Keratinocyte (primary cell): ENCODE data around the gene DTYMK.

ENCODE experiments used
- EZH2 ChIP-seq: IDR thresholded peaks from one replicate; pipeline ENCODE4 v1.6.1; 2012; ENCODE audit warnings: inconsistent platforms, mild to moderate bottlenecking, low read length, moderate library complexity
- TF ChIP-seq, protein P1 (sequence below), 3 experiments: IDR thresholded peaks in 1 of 3; conservative IDR thresholded peaks in 1 of 3; optimal IDR thresholded peaks in 1 of 3; 2 replicates in 2 of 3; 3 replicates in 1 of 3; pipeline versions ENCODE3 to v1.5.1; 2011; ENCODE audit warnings: low read length in 3 of 3, mild to moderate bottlenecking in 3 of 3, moderate library complexity in 2 of 3, control low read depth in 1 of 3, inconsistent platforms in 1 of 3; ENCODE audit not compliant: insufficient read depth in 2 of 3; ENCODE audit errors: extremely low read depth in 1 of 3

DNA sequence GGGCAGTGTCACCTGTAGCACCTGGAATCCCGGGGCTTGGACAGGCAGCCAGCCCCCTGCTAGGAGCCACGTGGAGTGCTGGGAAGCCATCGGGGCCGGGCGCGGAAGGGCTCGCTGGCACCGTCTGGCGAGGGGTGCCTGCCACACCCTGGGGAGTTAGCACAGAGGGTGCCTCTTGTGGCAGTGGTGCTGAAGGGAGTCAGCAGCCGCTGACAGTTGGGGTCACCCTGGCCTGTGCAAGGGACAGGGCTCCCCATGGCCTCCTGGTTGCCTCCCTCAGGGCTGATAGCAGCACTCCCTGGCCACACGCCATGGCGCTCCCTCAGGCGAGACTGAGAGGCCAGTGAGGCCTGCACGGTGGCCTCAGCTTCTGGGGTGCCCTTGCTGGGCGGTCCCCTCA lies 33.9 kb upstream of the DTYMK start:
- TF ChIP-seq EZH2 = no peak
- TF ChIP-seq, protein P1, sequence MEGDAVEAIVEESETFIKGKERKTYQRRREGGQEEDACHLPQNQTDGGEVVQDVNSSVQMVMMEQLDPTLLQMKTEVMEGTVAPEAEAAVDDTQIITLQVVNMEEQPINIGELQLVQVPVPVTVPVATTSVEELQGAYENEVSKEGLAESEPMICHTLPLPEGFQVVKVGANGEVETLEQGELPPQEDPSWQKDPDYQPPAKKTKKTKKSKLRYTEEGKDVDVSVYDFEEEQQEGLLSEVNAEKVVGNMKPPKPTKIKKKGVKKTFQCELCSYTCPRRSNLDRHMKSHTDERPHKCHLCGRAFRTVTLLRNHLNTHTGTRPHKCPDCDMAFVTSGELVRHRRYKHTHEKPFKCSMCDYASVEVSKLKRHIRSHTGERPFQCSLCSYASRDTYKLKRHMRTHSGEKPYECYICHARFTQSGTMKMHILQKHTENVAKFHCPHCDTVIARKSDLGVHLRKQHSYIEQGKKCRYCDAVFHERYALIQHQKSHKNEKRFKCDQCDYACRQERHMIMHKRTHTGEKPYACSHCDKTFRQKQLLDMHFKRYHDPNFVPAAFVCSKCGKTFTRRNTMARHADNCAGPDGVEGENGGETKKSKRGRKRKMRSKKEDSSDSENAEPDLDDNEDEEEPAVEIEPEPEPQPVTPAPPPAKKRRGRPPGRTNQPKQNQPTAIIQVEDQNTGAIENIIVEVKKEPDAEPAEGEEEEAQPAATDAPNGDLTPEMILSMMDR (optimal IDR thresholded peaks at IDR 0.05 in 1 of 3, IDR thresholded peaks at IDR 0.05 in 1 of 3, conservative IDR thresholded peaks at IDR 0.05 in 1 of 3; ENCODE audit: extremely low read depth in 1 of 3, insufficient read depth in 2 of 3, low read length in 3 of 3) = no peak
